Left hindlimb (tissue), 1 donor: ENCODE data around the gene CDCA3.

Experiments
- DNase-seq: peaks from one replicate; pipeline ENCODE4 v3.0.0-alpha.2; 2018

The CDCA3 gene

GRCh38 chr12:6852651-6853354 lies 1.7 kb upstream of the CDCA3 start:
- peak; percentile 76 for DNase-seq

- DNase-seq = peak; percentile 100
Measured at GRCh38 chr12:6851921-6852650, 1.0 kb upstream of the CDCA3 start, which contains the start of gene USP5. USP5 (plus strand) TSS chr12:6852150; CDS start chr12:6852180, 30 bp downstream.

GRCh38 chr12:6850796-6851152 lies 312 bp downstream of the CDCA3 start:
- DNase-seq = no peak

GRCh38 chr12:6849976-6850560 lies 1.0 kb downstream of the CDCA3 start:
- DNase-seq = no peak

GRCh38 chr12:6849427-6849826 lies 1.7 kb downstream of the CDCA3 start:
- DNase-seq = no peak

GRCh38 chr12:6847676-6848075 lies 3.4 kb downstream of the CDCA3 start:
- DNase-seq = no peak

- no peak for DNase-seq
Measured at GRCh38 chr12:6846316-6846869, 4.7 kb downstream of the CDCA3 start.

- DNase-seq = no peak
Measured at GRCh38 chr12:6845395-6845794, 5.7 kb downstream of the CDCA3 start.

GRCh38 chr12:6843118-6843902 lies 7.8 kb downstream of the CDCA3 start:
- peak; percentile 34 for DNase-seq

GRCh38 chr12:6842075-6842474 lies 9.0 kb downstream of the CDCA3 start:
- DNase-seq = no peak

- peak; percentile 37 for DNase-seq
Measured at GRCh38 chr12:6840761-6841515, 10.1 kb downstream of the CDCA3 start, which contains the start of gene GNB3. GNB3 (plus strand) TSS chr12:6840925; CDS start chr12:6841288, 363 bp downstream.

- no peak for DNase-seq
Measured at GRCh38 chr12:6840330-6840729, 10.8 kb downstream of the CDCA3 start.

GRCh38 chr12:6839482-6840201 lies 11.4 kb downstream of the CDCA3 start:
- no peak for DNase-seq

GRCh38 chr12:6838854-6839253 lies 12.2 kb downstream of the CDCA3 start:
- DNase-seq = no peak

GRCh38 chr12:6837370-6838060 lies 13.6 kb downstream of the CDCA3 start:
- no peak for DNase-seq

GRCh38 chr12:6836851-6837250 lies 14.2 kb downstream of the CDCA3 start:
- no peak for DNase-seq

GRCh38 chr12:6834873-6835272 lies 16.2 kb downstream of the CDCA3 start:
- DNase-seq = no peak

- DNase-seq = no peak
Measured at GRCh38 chr12:6834254-6834653, 16.8 kb downstream of the CDCA3 start.

GRCh38 chr12:6833189-6833890 lies 17.7 kb downstream of the CDCA3 start:
- DNase-seq = no peak

- DNase-seq = no peak
Measured at GRCh38 chr12:6832125-6832524, 19.0 kb downstream of the CDCA3 start.
